CD4-positive, alpha-beta T cell treated with Interleukin-1 beta for 1 hour (primary cell): ENCODE results near the gene KRT34.
"Not testable (repeated sequence)": the region's sequence is repeated elsewhere in the genome, so short reads cannot be mapped to it uniquely, and the experiment has no call there.

Experiments used
- DNase-seq, 2 donors: peaks; one replicate each; pipeline ENCODE4 v3.0.0-alpha.2; 2020 to 2022

The KRT34 gene

DNA sequence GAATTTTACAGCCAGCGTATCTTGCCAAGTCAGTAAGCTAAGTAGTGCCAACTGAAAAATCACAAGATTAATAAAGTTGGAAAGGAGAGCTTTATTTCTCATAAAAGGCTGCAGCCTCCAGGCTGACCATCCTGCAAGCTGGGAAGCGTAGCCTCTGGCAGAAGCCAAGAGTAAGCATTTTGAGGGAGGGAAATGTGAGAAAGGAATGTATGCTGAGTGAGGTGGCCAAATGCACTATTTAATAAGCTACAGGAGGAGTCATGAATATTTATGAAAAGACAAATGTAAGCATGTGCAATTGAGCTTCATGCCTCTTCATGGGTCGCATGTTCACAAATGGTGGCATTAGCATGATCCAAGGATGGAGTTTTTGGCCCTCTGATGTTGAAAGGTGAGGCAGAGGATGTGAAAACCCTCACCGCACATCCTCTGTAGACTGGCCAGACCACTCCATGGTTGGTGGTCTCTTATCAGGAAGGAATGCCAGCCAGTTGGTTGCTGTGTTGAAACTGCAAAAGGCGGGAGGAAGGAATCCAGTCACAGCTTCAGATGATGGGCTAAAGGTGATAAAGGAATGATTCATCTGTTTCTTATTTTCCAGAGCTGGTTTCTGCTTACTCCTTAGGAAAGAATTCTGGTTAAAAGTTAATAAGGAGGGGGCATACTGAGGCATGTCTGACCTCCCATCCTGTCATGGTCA is 21.7 kb downstream of the KRT34 start:
- no peak for DNase-seq

DNA sequence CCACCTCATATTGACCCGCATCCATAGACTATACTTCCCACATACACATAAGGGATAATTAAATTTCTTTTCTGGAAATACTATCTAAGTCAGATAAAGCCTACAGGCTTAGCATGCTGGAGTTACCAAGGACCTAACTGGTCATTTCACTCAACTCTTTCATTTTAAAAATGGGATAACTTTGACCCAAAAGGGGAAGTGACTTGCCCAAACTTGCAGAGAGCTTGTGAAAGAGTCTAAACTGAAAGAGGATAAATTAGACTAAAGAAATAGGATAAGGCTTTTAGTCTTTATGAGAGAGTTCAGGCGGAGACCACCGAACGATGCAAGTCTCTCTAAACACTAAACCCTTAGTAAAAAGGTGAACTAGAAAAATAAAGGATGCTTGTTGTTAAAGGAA is 27.6 kb downstream of the KRT34 start:
- DNase-seq: no peak

DNA sequence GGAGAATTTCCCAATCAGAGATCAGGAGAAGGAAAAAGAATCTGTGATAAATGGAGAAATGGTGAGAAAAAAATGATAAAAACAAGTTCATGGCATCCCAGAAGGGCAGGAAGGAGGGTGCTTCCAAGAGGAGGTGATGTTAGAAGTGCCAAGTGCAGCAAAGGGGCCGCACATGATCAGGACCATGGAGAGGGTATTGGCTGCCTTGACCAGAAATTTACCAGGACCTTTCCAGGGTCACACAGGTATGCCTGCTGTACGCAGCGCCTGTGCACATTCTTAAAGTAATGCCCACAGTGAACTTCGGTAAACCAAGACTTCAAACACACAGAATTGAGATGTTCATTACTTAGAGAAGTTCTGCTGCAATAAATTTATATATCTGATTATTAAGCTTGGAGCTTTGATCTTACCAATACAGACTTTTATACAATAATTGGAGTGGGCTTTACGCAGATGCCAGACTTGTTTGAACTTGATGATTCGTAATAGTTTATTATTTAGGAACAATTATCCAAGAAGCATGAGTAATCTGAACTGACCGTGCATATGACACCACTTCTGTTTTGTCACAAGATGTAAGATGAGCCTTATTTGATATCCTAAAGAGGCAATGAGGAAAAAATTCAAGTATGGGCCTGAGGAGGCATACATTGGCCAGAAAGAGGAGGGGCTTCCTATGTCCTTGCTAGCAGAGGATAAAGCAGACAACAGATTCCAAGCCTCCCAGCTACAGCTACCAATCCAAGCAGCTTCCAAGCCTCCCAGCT is 29.3 kb downstream of the KRT34 start:
- no peak for DNase-seq

DNA sequence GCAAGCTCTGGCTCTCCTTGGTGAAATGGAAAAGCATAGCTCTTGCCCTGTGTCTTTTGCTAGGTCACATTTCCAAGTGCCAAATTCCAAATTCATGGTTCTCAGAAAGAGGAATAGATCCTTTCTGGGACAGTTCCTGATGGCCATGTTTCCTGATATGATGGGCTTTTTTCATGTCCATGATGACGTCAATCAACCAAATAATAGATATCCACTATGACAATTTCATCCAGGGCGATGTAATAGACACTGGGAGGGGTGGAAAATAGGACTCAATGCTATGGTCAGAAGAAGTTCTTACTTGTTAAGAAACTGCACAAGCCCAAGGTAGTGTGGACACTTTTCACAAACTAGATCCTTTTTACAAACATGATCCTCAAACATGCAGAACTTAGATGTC is 30.9 kb downstream of the KRT34 start:
- DNase-seq: no peak

DNA sequence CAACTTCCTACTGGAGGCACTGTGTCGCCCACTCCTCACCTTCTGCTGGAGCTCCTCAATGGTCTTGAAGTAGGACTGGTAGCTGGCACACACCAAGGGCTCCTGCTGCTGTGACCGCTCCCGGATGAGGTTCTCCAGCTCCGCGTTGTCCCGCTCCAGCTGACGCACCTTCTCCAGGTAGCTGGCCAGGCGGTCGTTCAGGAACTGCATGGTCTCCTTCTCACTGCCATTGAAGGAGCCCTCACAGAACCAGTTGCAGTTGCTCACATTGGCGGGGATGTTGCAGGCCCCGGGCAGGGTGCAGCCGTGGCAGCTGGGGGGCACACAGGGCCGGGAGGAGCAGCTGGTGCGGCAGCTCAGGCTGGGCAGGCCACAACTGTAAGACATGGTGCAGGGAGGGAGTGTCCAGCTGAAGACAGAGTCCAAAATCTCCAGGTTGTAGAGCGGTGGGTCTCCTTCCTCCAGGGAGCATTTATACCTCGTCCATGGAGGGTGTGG is 31.7 kb downstream of the KRT34 start, which contains the start of gene KRT33A:
TSS of gene KRT33A (minus strand) at position 448 of the 498 bp plus-strand sequence. CDS start at position 387, 61 bp downstream.
- not testable (repeated sequence) for DNase-seq

DNA sequence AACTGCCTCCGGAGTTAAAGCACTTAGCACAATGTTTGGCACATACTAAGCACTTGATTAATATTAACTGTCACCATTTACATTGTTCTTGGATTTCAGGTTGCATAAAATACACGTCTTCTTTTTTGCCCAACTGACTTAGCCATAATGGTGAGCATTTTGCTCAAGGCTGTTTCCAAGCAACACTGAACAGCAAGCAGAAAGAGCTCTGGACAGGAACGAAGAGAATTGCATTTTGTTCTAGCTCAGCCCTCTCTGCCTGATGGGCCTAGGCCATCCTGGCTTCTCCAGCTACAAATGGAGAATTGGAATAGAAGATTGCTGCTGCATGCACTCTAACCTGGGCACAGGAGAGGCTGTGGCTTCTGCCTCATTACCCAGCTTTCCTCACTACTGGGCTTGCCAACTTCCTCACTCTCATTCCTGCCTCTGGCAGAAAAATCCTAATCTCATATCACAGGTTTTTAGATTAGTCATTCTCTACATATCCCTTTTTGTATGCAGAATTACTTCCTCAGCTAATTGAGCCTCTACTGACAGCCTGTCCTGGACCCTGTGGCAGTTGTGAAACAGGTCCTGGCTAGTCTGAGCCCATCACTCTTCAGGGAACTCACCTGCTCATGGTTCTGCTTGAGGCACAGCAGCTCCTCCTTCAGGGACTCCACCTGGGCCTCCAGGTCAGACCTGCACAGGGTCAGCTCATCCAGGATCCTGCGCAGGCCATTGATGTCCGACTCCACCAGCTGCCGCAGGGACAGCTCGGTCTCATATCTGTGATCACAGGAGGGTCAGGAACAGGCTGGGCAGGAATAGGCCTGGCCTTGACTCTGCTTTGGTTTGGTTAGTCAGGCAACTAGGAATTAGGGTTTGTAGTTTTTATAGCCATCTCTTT is 34.0 kb downstream of the KRT34 start:
- no peak for DNase-seq

DNA sequence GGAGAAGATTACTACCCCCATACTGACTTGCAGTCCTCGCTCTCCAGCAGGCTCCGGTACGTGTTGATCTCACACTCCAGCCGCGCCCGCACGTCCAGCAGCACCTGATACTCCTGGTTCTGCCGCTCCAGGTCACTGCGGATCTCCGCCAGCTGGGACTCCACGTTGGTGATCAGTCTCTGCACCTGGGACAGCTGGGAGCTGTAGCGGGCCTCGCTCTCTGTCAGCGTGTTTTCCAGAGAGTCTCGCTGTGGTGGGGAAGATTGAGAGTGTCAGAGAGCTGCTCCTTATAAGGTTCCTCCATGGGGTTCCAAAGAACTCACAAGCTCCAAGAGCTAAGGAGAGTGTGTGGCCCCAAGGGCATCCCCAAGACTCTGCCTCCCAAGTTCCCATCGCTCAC is 35.7 kb downstream of the KRT34 start:
- DNase-seq: not testable (repeated sequence)

DNA sequence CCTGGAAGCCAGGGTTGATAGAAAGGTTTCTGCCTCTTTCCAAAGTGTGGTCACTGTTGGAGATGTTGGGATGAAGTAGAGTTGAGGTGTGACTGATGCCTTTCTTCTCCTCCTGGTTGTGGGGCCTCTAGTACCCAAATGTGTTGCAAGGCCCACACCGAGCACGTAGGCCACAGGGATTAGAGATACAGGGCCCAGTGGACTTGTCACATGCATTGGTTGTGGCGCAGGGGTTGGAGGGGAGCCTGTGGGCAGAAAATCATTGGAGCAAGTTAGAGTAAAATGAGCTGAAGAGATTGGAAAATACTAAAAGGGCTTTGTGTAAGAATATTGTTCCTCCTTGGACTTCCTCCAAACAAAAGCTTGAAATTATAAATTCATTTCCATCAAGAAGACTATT is 36.1 kb downstream of the KRT34 start:
- no peak for DNase-seq

DNA sequence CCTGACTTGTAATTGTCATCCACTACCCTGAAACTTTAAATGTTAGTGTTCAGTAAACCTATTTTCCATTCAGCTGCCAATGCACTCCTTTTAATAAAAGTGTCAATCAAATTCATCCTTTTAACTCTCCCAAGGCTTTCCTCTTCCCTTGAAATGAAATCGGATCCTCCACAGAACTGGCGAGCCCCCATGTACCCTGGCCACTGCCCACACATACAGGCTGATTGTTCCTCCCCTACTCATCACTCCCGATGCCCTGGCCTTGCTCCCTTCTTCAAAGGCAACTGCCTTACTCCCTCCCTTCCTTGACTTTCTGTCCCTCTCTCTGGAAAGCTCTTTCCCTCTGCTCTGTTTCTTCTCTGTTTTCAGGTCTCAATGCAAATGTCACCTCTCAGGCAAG is 39.1 kb downstream of the KRT34 start:
- no peak for DNase-seq

DNA sequence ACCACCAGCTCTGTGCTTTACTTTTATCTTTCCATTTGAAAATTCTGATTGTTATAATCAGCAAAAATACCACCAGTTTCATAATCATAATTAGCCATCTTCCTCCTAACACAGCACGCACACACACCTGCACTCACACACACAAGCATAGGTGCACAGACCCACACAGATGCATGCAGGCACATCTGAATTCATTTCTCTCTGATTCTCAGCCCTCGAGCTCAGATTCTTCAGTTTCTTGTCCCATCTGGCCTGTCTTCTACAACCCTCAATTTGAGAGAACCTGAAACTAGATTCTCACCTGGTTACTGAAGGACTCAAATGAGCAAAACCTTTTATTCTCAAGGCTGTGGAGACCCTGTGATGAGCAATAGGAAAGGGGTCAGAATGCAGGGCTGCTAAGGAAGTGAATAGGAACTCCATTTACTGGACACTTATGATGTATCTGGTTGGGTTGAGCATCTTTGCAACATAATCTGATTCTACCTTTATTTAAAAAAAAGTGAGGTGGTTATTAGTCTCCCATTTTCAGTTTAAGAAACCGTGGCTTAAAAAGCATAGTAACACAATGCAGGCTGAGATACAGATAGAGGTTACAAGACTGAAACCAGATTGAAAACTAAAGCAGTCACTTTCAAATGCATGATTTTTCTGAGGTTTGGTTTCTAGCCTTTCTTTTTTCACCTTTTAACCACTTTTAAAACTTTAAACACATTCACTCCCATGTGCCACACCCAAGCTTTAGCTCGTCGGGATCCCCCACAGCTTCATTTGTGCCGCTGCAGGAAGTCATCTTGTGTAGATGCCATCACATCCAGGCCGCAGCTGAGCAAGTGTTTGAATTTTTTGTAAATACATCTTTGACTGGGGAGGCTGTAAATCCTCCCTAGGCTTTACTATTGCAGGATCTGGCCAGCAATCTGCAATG is 40.9 kb downstream of the KRT34 start:
- DNase-seq: peak; percentile 54 to 70

DNA sequence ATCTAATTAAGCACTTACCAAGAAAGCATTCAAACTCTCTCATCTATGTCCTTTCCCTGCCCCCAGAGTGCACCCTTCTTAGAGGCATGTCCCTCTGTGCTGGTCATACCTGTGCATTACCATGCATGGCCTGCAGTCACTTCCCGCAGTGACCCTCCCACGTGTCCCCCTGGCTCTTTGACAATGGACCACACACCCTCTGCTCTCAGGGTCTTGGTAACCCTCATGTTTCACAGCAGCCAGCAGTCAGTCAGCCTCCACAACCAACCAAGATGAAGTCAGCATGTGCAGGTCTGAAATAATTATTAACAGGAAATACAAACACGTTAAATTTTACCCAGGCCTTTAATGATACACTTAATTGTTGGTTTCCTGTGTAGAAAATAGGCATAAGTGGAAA is 41.6 kb downstream of the KRT34 start:
- DNase-seq: no peak

DNA sequence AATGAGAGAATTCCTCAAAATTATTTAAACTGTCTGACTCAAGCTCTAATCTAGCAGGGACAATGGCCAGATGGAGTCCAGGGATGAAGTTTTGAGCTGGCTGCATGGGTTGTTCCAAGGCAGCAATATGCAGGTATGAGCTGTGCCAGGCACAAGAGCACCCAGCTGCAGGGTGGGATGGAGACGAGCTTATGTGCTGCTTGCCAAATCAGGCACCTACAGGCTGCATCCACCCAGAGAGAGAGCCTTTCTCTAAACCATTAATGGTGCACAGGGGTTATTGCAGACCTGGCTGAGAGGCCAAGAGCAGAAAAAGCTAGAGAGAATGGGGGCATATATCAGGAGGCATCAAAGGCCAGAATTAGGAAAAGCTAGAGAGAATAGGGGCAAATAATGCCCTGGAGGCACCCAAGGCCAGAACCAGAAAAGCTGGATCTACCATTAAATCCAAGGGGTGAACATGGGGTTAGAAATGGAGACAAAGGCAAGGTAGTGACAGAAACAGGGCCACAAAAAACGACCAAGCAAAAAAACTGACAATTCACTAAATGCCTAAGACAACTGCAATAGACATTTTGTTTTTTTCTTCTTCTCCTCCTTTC is 42.4 kb downstream of the KRT34 start:
- no peak for DNase-seq

DNA sequence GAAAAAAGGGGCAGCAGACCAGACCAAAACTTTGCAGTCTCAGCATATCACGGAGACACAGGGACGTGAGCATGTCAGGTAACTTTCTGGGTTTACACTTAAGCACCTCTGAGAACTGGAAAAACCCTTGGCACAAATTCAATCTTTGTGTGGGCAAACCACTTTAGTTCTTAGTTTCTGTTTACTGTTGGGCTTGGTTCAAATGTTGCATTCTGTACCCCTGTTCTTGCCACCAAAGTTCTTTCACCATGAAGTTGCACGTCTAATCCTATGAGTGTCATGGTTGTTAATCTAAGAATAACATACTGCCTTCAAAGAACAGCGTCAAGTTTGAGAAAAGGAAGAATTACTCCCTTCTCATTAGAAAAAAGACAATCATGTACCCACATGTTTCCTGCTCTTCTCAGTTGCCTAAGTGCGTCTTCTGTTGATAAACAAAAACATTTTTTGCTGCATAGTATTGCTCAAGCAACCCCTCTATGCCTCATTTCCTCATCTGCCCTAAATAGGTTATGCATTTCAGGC is 43.1 kb downstream of the KRT34 start:
- peak; percentile 53 to 82 for DNase-seq

DNA sequence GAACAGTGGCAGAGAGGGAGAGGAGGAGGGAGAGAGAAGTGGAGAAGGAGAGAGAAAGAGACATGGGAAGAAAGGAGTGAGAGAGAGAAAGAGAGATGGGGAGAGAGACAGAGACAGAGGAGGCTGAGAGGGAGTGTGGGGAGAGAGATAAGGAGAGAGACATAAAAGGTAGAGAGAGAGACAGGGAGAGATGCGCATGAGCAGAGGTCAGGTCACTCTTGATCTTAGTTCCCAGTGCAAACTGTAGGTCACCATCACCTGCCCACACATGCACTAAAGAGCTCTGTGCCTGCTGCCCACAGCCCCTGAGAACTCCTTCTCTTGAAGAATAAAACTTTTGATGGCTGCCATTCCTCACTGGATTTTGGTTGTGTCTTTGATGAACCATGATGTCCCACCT is 46.4 kb downstream of the KRT34 start:
- DNase-seq: no peak

DNA sequence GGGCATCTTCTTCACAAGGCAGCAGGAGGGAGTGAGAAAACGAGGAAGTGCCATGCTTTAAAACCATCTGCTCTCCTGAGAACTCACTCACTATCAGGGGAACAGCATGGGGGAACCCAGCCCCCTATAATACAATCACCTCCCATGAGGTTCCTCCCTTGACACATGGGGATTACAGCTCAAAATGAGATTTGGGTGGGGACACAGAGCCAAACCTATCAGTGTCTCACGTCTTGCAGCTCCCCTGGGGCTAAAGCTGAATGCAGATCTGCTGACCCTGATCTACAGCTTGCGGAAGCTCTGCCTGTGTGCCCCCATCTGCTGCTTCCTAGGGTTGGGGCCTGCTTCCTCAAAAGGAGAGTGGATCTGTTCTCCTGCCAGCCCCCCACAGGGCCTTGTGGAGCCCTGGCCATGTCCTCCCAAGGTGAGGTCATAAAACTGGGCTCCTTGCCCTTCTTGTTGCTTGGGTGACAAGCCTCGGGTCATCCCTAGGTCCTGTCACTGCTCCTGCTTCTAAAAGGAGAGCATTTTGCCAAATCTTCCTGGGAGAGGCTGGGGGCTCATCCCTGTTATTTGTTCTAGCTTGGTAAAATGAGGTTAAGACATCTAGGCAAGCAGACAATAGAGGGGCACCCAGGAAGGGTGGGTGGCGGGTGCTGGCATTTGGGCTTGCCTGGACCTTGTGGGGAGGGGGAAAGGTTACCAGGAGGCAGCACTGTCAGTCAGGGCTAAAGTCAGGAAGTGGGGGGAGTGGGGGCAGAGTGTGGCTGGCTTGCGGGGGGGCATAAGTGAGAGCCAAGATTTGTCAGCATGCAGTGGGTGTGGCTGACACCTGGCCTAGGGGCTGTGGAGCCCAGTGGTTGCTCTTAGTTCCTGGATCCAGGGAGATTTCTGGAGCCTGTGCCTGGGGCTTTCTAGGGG is 47.5 kb downstream of the KRT34 start:
- DNase-seq: peak in 1 of 2 donors; percentile 26

DNA sequence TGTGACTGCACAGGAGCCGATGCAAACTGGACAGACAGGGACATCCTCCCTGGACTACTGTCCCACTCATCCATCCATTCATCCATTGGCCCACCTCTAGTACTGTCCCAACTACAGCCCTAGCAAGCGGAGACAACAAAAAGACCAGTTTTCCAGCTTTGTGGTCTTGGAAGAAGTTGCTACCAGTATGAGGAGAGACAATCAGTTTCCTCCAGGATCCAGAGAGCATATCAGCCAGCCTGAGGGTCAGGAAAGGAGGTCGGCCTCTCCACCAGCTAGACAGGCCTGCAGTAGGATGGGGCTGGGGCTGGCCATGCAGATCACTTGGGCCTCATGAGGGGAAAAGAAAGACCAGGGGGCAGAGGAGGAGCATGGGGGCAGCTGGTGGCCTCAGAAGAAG is 48.3 kb downstream of the KRT34 start:
- DNase-seq: no peak

DNA sequence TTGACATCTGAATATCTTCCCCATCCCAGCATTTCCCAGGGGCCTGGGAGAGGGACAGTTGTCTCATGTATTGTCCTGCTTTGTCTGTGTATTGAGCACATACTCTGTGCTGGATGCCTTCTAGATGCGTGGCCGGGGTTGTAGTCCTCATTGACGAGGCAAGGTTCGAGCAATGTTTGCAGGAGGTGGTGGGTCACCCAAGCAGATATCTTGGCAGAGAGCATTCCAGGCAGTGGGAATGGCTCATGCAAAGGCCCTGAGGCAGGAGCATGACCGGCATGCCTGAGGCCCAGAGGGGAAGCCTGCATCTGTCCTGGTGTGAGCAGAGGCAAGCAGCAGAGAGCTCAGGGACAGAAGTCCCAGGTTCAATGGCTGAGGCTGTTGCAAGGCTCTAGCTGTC is 49.0 kb downstream of the KRT34 start:
- no peak for DNase-seq

DNA sequence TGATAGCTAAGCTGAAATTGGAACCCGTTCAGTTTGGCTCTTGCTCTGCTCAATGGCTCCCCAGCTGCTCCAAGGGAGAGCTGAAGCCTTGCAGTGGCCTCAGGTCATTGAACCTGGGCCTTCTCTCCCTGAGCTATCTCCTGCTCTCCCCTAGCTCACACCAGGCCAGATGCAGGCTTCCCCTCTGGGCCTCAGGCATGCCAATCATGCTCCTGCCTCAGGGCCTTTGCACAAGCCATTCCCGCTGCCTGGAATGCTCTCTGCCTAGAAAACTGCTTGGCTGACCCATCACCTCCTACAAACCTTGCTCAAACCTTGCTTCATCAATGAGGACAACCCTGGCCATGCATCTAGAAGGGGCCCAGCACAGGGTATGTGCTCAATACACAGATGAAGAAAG is 49.9 kb downstream of the KRT34 start:
- DNase-seq: no peak

DNA sequence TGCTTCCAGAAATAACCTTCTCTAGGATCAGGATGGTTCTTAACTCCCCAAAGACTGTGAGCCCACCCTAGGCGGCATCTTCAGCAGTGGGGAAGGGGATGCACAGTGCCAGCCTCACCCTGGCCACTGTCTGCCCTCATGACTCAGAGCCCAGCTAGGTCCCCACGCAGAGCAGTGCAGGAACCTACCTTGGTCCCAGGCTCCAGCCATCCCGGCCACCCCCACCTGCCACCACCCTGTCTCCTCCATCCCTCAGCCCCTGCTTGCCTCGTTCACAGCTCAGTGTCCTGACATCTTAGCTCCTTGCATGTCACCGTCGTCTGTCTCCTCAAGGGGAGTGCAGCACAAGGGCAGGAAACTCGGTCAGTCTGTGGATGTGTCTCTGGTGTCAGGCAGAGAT is 50.5 kb downstream of the KRT34 start:
- DNase-seq: no peak

DNA sequence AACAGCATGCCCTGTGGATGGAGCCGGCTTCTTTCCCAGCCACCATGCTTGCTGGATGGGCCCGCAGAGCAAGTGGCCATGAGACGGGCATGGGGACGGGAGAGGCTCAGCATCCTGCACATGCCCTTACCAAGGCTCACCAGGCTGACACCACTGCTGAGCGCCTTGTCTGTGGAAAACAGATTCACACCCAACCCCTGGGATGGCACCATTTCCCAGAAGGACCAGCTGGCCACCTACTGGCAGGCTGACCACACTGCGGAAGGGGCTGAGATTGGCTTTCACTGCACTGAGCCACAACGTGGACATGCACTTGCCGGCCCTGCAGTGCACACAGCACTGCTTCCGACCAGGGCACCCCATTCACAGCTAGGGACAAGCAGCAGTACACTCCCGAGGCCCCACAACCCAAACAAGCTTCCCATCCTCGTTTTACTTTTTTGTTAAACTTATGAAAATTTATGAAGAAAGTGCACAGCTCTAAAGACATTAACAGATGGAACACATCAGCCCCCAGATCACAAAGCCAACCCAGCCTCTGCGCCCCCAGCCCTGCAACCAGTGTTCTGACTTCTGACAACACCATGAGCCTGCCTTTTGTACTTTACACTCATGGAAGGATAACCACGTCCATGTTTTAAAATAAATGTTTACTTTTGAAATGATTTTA is 52.7 kb downstream of the KRT34 start:
- DNase-seq: peak in 1 of 2 donors; percentile 33
